GM12878 (cell line): ENCODE results near the gene PNPLA8. TPM values are rescaled to one million over a fixed set of nuclear protein-coding genes. Genes with fewer than 3 reads are reported as not detected.

Experiments used
- ATAC-seq: fragments of 200-7000 bp; cut with Tn5 transposase; 3 replicates; pipeline ENCODE4 v1.9.1; 2020; ENCODE audit warnings: mild to moderate bottlenecking, moderate library complexity
- BruUV-seq: library from RNA; stranded (reverse); fragments of 400-500 nt; replicated peaks from 2 replicates; lab custom pipeline; 2021; lab: Mats Ljungman, UMichigan
- CTCF ChIA-PET: fragments of 300-600 bp; sonication (Branson Sonifier 250); formaldehyde crosslinking; extraction: SDS; loops from one replicate; lab custom pipeline; 2021; ENCODE audit warnings: inconsistent platforms; lab: Yijun Ruan, JAX
- POLR2A ChIA-PET: fragments of 350-600 bp; formaldehyde crosslinking; extraction: SDS; loops from one replicate; lab custom pipeline; 2021; ENCODE audit warnings: inconsistent platforms; lab: Charles Lee
- RAD21 ChIA-PET: fragments of 300-600 bp; sonication (Branson Sonifier 250); formaldehyde crosslinking; loops from one replicate; lab custom pipeline; 2023; ENCODE audit warnings: antibody characterized with exemption; ENCODE audit not compliant: unreplicated experiment; lab: Charles Lee
- SMC1A ChIA-PET: fragments of 300-600 bp; sonication (Branson Sonifier 250); formaldehyde crosslinking; loops from one replicate; lab custom pipeline; 2023; ENCODE audit not compliant: unreplicated experiment, uncharacterized antibody; lab: Charles Lee
- DNase-seq: peaks from one replicate; pipeline ENCODE4 v3.0.0-alpha.2; 2011; ENCODE audit warnings: low read depth, low spot score
- FAIRE-seq: peaks from 3 replicates; lab custom pipeline; 2011; peaks lifted over from hg19 to GRCh38; lab: Jason Lieb, UNC
- H2AFZ ChIP-seq: 2 replicates; pipeline ENCODE4 v1.6.0; 2011; ENCODE audit warnings: low read depth, low read length, control low read depth; ENCODE audit not compliant: control insufficient read depth
- H3K27ac ChIP-seq: 2 replicates; pipeline ENCODE4 v1.5.1; 2011; ENCODE audit warnings: control low read depth; ENCODE audit not compliant: control insufficient read depth, insufficient read depth
- H3K27me3 ChIP-seq, 2 experiments: replicated peaks in 1 of 2; 2 replicates each; pipeline versions ENCODE4 v1.6.0 to v1.6.1; 2011; ENCODE audit warnings: low read length in 1 of 2; ENCODE audit not compliant: control insufficient read depth in 2 of 2, insufficient read depth in 2 of 2
- H3K36me3 ChIP-seq, 2 experiments: 2 replicates each; pipeline ENCODE4 v1.5.1; 2011; ENCODE audit warnings: low read length in 1 of 2; ENCODE audit not compliant: control insufficient read depth in 2 of 2, insufficient read depth in 2 of 2
- H3K4me1 ChIP-seq: 2 replicates; pipeline ENCODE4 v1.6.1; 2011; ENCODE audit warnings: mild to moderate bottlenecking, low read length, moderate library complexity, mixed read lengths; ENCODE audit not compliant: control insufficient read depth, insufficient read depth
- H3K4me2 ChIP-seq: 2 replicates; pipeline ENCODE4 v1.6.0; 2011; ENCODE audit warnings: control low read depth; ENCODE audit not compliant: control insufficient read depth, insufficient read depth
- H3K4me3 ChIP-seq: fragments of 200-600 bp; sonication (generic); 2 replicates; pipeline ENCODE4 v1.5.1; 2016
- H3K79me2 ChIP-seq: 2 replicates; pipeline ENCODE4 v1.6.0; 2011; ENCODE audit warnings: low read length; ENCODE audit not compliant: control insufficient read depth, insufficient read depth
- H3K9ac ChIP-seq: 2 replicates; pipeline ENCODE4 v1.8.0; 2011; ENCODE audit warnings: low read length, control low read depth, mixed read lengths; ENCODE audit not compliant: control insufficient read depth, insufficient read depth
- H3K9me3 ChIP-seq: replicated peaks from 3 replicates; pipeline ENCODE4 v1.5.1; 2011; ENCODE audit warnings: mild to moderate bottlenecking, low read length; ENCODE audit not compliant: control insufficient read depth, insufficient read depth
- H4K20me1 ChIP-seq: 2 replicates; pipeline ENCODE4 v1.6.0; 2011; ENCODE audit not compliant: control insufficient read depth, insufficient read depth
- BCL11A ChIP-seq: IDR thresholded peaks from 2 replicates; pipeline ENCODE4 v1.6.1; 2011; ENCODE audit warnings: low read depth, low read length
- CBFB ChIP-seq: IDR thresholded peaks from 2 replicates; pipeline ENCODE4 v1.6.1; 2016; ENCODE audit warnings: antibody characterized with exemption, low read depth
- DPF2 ChIP-seq: fragments of 450-650 bp; IDR thresholded peaks from 2 replicates; pipeline ENCODE4 v1.6.1; 2017; ENCODE audit warnings: mild to moderate bottlenecking
- EGR1 ChIP-seq, 2 experiments: IDR thresholded peaks; 1 replicate in 1 of 2; 2 replicates in 1 of 2; pipeline ENCODE4 v1.6.1; 2011 to 2012; ENCODE audit warnings: low read depth in 2 of 2, low read length in 2 of 2, borderline replicate concordance in 1 of 2, mild to moderate bottlenecking in 1 of 2, moderate library complexity in 1 of 2
- ETV6 ChIP-seq, 2 experiments: fragments of 450-650 bp in 1 of 2; IDR thresholded peaks in 1 of 2; conservative IDR thresholded peaks in 1 of 2; 2 replicates each; pipeline ENCODE4 v1.6.1; 2014; ENCODE audit warnings: antibody characterized with exemption in 1 of 2, borderline replicate concordance in 1 of 2, low read depth in 1 of 2, mild to moderate bottlenecking in 1 of 2, moderate library complexity in 1 of 2
- HDAC6 ChIP-seq: fragments of 200-600 bp; sonication (generic); IDR thresholded peaks from one replicate; pipeline ENCODE4 v1.8.0; 2017; ENCODE audit warnings: antibody characterized with exemption; ENCODE audit not compliant: unreplicated experiment
- MEF2A ChIP-seq: IDR thresholded peaks from 2 replicates; pipeline ENCODE4 v1.6.1; 2011; ENCODE audit warnings: low read depth, mild to moderate bottlenecking, low read length, moderate library complexity; ENCODE audit not compliant: insufficient read depth
- MXI1 ChIP-seq: fragments of 150-350 bp; IDR thresholded peaks from 2 replicates; pipeline ENCODE4 v1.6.1; 2011; ENCODE audit warnings: low read depth, mild to moderate bottlenecking, inconsistent platforms, low read length, improper control_type of control experiment
- NFIC ChIP-seq: IDR thresholded peaks from 2 replicates; pipeline ENCODE4 v1.6.1; 2012; ENCODE audit warnings: low read depth, mild to moderate bottlenecking, inconsistent platforms, low read length, moderate library complexity
- SPI1 ChIP-seq: IDR thresholded peaks from 2 replicates; pipeline ENCODE4 v1.6.1; 2011; ENCODE audit warnings: low read depth, mild to moderate bottlenecking, low read length, moderate library complexity, borderline replicate concordance; ENCODE audit not compliant: insufficient read depth
- ZNF207 ChIP-seq: fragments of 450-650 bp; IDR thresholded peaks from 2 replicates; pipeline ENCODE4 v1.6.1; 2014; ENCODE audit warnings: antibody characterized with exemption, mild to moderate bottlenecking, borderline replicate concordance
- ZNF622 ChIP-seq: fragments of 450-650 bp; IDR thresholded peaks from 2 replicates; pipeline ENCODE4 v1.6.1; 2017; ENCODE audit warnings: mild to moderate bottlenecking, inconsistent platforms
- WGBS: methylation state at CpG from one replicate; pipeline ENCODE4 v1.1.6; 2016; ENCODE audit warnings: low lambda C conversion rate; ENCODE audit not compliant: insufficient replicate concordance, insufficient coverage; ENCODE audit errors: missing lambda C conversion rate; 5-methylcytosine and 5-hydroxymethylcytosine counted together
- in situ Hi-C: fragments of 300-500 bp; cut with MboI; formaldehyde crosslinking; loops from 9 replicates; pipeline ENCODE4 v1.14.3; 2018; ENCODE audit warnings: mixed read lengths
- intact Hi-C: fragments of 100-400 bp; cut with micrococcal nuclease; formaldehyde crosslinking; loops from one replicate; pipeline ENCODE4 v1.14.2; 2022; ENCODE audit not compliant: unreplicated experiment
- polyA plus RNA-seq, 11 experiments: library from polyadenylated mRNA; depleted of rRNA in 4 of 11; unstranded in 6 of 11; stranded (reverse) in 5 of 11; fragments of >200 nt; fragmentation: Nextera tagmentation in 4 of 11; fragmentation: Illumina TruSeq in 1 of 11; extraction: Ambion mirVana in 4 of 11; extraction: Trizol in 1 of 11; gene quantifications; 1 replicate in 1 of 11; 2 replicates in 10 of 11; pipeline versions ENCODE4 v1.2.1 to v1.2.3, GENCODE V29; 2011 to 2016; ENCODE audit warnings: inconsistent platforms in 2 of 11, missing spikeins in 2 of 11, low read depth in 1 of 11
- total RNA-seq, 4 experiments: library from RNA; depleted of rRNA in 3 of 4; stranded (reverse); fragments of >200 nt in 3 of 4; fragmentation: Illumina TruSeq in 1 of 4; extraction: Trizol in 1 of 4; gene quantifications; 2 replicates each; pipeline versions ENCODE4 v1.2.1 to v1.2.3, GENCODE V29; 2013 to 2021
- TF ChIP-seq, protein P1 (sequence below): fragments of 150-350 bp; IDR thresholded peaks from 2 replicates; pipeline ENCODE4 v1.6.1; 2016; ENCODE audit warnings: low read depth, low read length
- TF ChIP-seq, protein P2 (sequence below): fragments of 450-650 bp; IDR thresholded peaks from 2 replicates; pipeline ENCODE4 v1.6.1; 2017; ENCODE audit warnings: mild to moderate bottlenecking, moderate library complexity

Gene PNPLA8
- total and polyA plus RNA-seq, 10 of the 15 experiments (the other 5 are each of a cell fraction or from before 2014, with no cell fraction given): 8.0 to 16.3 (median 12.2) TPM

DNA sequence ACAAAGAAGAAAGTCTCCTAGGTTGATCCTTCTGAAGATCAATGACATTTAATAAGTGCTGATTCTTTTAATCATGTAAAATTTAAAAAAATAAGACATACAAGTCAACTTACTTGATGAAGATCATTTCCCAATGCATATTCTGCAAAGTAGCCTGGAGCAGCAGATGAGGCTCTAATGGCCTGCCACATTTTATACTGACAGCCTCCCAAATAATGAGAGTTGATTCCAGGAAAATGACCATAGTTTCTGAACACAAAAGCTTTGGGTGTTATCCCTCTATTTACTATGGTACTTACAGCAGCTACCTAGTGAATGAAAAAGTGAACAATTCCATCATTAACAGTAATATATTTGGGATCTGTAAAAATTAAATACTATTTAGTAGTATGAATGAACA lies 38.3 kb downstream of the PNPLA8 start (continued):
- TF ChIP-seq, protein P1, sequence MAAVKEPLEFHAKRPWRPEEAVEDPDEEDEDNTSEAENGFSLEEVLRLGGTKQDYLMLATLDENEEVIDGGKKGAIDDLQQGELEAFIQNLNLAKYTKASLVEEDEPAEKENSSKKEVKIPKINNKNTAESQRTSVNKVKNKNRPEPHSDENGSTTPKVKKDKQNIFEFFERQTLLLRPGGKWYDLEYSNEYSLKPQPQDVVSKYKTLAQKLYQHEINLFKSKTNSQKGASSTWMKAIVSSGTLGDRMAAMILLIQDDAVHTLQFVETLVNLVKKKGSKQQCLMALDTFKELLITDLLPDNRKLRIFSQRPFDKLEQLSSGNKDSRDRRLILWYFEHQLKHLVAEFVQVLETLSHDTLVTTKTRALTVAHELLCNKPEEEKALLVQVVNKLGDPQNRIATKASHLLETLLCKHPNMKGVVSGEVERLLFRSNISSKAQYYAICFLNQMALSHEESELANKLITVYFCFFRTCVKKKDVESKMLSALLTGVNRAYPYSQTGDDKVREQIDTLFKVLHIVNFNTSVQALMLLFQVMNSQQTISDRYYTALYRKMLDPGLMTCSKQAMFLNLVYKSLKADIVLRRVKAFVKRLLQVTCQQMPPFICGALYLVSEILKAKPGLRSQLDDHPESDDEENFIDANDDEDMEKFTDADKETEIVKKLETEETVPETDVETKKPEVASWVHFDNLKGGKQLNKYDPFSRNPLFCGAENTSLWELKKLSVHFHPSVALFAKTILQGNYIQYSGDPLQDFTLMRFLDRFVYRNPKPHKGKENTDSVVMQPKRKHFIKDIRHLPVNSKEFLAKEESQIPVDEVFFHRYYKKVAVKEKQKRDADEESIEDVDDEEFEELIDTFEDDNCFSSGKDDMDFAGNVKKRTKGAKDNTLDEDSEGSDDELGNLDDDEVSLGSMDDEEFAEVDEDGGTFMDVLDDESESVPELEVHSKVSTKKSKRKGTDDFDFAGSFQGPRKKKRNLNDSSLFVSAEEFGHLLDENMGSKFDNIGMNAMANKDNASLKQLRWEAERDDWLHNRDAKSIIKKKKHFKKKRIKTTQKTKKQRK: no peak
- no peak for TF ChIP-seq EGR1 (IDR thresholded peaks at IDR 0.05; ENCODE audit: borderline replicate concordance in 1 of 2, low read depth in 2 of 2, low read length in 2 of 2)

DNA sequence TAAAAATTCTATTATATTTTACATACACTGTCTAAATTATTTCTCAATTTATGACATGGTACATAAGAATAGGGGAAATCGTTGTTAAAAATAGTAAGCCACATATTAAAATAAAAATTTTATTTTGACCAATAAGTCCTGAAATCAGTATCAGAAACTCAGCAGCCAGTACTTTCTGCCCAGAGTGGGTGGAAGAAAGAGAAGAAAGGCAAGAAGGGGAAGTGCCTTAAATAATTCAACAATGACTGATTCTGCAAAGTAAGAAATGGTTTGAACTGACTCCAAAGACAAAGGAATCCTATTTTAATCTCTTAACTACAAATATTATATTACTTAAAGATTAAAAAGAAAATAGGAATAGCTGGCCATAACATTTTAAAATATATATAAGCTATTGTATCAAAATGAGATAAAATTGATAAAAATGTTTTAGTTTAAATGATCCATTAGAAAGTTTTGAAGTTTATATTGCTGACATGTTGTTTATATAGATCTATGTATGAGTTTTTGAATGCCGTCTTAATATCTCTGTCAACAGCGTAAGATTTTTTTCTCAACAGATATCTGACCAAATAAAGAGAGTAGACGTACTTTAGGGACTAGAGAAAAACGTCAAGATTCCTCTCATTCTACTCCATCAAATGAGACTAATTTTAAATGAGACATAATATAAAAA lies 39.5 kb downstream of the PNPLA8 start:
- H3K27ac ChIP-seq: no peak overlapping the region
- no peak overlapping the region for H3K9ac ChIP-seq
- ChIA-PET POLR2A (no interaction called here), RAD21 (interaction anchor here (1.0 to 1.3 kb wide), 2 partner anchors 11 to 15 kb away, joined by 3 read pairs; no protein-coding TSS in a partner anchor), CTCF (interaction anchor here (1.0 to 6.1 kb wide), 5 partner anchors 11 to 303 kb away, joined by 3 to 48 read pairs (median 4); partner anchors contain the start of gene NRCAM), SMC1A (interaction anchor here (0.6 to 2.3 kb wide), 10 partner anchors 10 to 341 kb away, joined by 3 to 7 read pairs (median 3); no protein-coding TSS in a partner anchor)
- H4K20me1 ChIP-seq: no peaks in the 10 kb centered on the region
- H3K4me1 ChIP-seq: no peaks in the 10 kb centered on the region
- H3K4me2 ChIP-seq: no peak overlapping the region
- no peak overlapping the region for H2AFZ ChIP-seq
- no peaks in the 10 kb centered on the region for H3K79me2 ChIP-seq
- intact Hi-C loops: no loop called here
- no peaks in the 10 kb centered on the region for H3K36me3 ChIP-seq
- in situ Hi-C loops: no loop called here
- H3K9me3 ChIP-seq: no peaks in the 10 kb centered on the region
- no peaks in the 10 kb centered on the region for H3K27me3 ChIP-seq
- no peak overlapping the region for H3K4me3 ChIP-seq
- ATAC-seq: peak; percentile 34; the same call in 1 of the 3 replicates
- FAIRE-seq: no peak
- DNase-seq: no peak
- no TSS peak for BruUV-seq
- WGBS: 76% methylated on average over 5 of the region's 5 CpGs
- no peak for TF ChIP-seq MXI1
- no peak for TF ChIP-seq DPF2
- TF ChIP-seq ETV6 (conservative IDR thresholded peaks at IDR 0.05 in 1 of 2, IDR thresholded peaks at IDR 0.05 in 1 of 2; ENCODE audit: borderline replicate concordance in 1 of 2, low read depth in 1 of 2): no peak
- peak; percentile 81 for TF ChIP-seq MEF2A
- TF ChIP-seq, protein P2, sequence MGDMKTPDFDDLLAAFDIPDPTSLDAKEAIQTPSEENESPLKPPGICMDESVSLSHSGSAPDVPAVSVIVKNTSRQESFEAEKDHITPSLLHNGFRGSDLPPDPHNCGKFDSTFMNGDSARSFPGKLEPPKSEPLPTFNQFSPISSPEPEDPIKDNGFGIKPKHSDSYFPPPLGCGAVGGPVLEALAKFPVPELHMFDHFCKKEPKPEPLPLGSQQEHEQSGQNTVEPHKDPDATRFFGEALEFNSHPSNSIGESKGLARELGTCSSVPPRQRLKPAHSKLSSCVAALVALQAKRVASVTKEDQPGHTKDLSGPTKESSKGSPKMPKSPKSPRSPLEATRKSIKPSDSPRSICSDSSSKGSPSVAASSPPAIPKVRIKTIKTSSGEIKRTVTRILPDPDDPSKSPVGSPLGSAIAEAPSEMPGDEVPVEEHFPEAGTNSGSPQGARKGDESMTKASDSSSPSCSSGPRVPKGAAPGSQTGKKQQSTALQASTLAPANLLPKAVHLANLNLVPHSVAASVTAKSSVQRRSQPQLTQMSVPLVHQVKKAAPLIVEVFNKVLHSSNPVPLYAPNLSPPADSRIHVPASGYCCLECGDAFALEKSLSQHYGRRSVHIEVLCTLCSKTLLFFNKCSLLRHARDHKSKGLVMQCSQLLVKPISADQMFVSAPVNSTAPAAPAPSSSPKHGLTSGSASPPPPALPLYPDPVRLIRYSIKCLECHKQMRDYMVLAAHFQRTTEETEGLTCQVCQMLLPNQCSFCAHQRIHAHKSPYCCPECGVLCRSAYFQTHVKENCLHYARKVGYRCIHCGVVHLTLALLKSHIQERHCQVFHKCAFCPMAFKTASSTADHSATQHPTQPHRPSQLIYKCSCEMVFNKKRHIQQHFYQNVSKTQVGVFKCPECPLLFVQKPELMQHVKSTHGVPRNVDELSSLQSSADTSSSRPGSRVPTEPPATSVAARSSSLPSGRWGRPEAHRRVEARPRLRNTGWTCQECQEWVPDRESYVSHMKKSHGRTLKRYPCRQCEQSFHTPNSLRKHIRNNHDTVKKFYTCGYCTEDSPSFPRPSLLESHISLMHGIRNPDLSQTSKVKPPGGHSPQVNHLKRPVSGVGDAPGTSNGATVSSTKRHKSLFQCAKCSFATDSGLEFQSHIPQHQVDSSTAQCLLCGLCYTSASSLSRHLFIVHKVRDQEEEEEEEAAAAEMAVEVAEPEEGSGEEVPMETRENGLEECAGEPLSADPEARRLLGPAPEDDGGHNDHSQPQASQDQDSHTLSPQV: no peak
- TF ChIP-seq CBFB: no peak
- no peak for TF ChIP-seq BCL11A
- TF ChIP-seq HDAC6: no peak
- TF ChIP-seq NFIC: peak; percentile 73
- peak; percentile 84 for TF ChIP-seq SPI1
- no peak for TF ChIP-seq ZNF622
- no peak for TF ChIP-seq ZNF207
